ENCODE data around the gene RYR1.

- TF ChIP-seq CTCF (CRISPR knock-in tag; IDR thresholded peaks at IDR 0.05), result no peak
- no peak for TF ChIP-seq HMGXB4 (CRISPR knock-in tag; IDR thresholded peaks at IDR 0.05; ENCODE audit: borderline replicate concordance in 1 of 2, low read depth in 1 of 2)
- TF ChIP-seq NCOA2 (CRISPR knock-in tag; IDR thresholded peaks at IDR 0.05), result no peak
- no peak for TF ChIP-seq BHLHE40 (IDR thresholded peaks at IDR 0.05; ENCODE audit: low read length)
Measured at GRCh38 chr19:38457690-38458405, 24.4 kb downstream of the RYR1 start.
